Retina (tissue), 1 donor: ENCODE results near the gene FCHO1.

Source experiments
- DNase-seq: peaks from one replicate; pipeline ENCODE4 v3.0.0-alpha.2; 2016

FCHO1 gene

GRCh38 chr19:17831419-17831888, 80.2 kb downstream of the FCHO1 start:
- DNase-seq: no peak

- DNase-seq: no peak
Observed at GRCh38 chr19:17832443-17833208, 81.3 kb downstream of the FCHO1 start.

DNA sequence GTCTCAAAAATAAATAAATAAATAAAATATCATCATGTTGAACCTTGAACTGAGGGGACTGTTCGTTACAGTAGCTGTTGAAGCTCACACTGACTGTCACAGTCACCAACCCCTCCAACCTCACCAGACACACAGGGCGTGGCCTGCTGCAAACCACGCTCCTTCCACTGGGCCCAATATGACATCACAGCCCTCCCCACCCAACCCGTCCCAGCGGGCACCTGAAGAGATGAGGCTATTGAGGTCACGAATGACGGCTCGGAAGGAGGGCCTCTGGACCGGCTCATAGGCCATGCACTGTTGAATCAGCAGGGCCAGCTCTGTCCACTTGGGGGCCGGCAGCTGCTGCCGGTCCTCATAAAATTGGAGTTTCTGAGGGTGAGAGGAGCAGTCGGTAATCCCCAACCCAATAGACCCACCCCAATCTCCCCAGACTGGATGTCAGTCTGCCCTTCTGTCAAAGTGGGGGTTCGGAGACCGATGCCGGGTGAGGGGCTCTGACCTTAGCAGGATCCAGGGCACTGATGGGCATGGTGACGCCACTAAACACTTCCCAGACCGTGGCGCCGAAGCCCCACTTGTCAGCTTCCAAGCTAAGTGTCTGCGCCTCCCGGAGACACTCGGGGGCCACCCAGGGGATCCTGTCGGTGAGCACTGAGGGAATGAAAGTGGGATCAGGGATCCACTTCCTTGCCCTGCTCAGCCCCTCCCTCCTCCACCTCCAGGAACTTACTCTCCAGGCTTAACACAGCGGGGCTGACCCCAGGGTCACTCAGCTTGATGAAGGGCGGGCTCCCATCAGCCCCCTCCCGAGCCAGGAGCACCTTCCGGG, 83.3 kb downstream of the FCHO1 start:
- DNase-seq: no peak

- no peak for DNase-seq
Observed at GRCh38 chr19:17835182-17836006, 84.1 kb downstream of the FCHO1 start.

DNA sequence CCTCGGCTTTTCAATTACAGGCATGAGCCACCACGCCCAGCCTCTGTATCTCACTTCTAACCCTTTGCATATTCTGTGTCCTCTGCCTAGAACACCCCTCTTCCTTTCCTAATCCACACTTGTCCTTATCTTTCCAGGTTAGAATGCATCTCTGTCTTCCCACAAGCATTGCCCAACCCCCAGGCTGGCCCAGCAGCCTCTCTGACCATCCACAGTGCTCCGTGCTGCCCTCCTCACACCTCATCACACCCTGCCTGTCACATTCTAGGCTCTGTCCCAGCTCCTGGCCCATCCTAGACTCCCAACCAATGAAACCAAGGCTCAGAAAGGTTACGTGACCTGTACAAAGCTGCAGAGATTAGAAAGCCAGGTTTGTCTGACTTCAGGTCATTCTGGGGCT, 85.3 kb downstream of the FCHO1 start:
- DNase-seq: no peak

GRCh38 chr19:17837972-17838371, 86.7 kb downstream of the FCHO1 start:
- no peak for DNase-seq
